HUES6 (cell line): ENCODE results near the gene BAAT.
"Not testable (repeated sequence)": the region's sequence is repeated elsewhere in the genome, so short reads cannot be mapped to it uniquely, and the experiment has no call there.

ENCODE experiments used
- H3K27ac ChIP-seq: 2 replicates; pipeline ENCODE4 v1.7.0; 2013; ENCODE audit warnings: low read depth, mild to moderate bottlenecking, low read length, inconsistent platforms
- H3K27me3 ChIP-seq: 2 replicates; pipeline ENCODE4 v1.6.1; 2013; ENCODE audit warnings: low read length; ENCODE audit not compliant: control insufficient read depth, insufficient read depth
- H3K36me3 ChIP-seq: 2 replicates; pipeline ENCODE4 v1.6.1; 2013; ENCODE audit warnings: low read length; ENCODE audit not compliant: control insufficient read depth, insufficient read depth
- H3K4me1 ChIP-seq: 2 replicates; pipeline ENCODE4 v1.6.1; 2013; ENCODE audit warnings: low read length; ENCODE audit not compliant: control insufficient read depth, insufficient read depth
- H3K4me3 ChIP-seq: 2 replicates; pipeline ENCODE4 v1.5.1; 2013; ENCODE audit warnings: low read depth, low read length
- H3K9ac ChIP-seq: one replicate; pipeline ENCODE4 v1.6.1; 2013; ENCODE audit warnings: mild to moderate bottlenecking, low read length
- H3K9me3 ChIP-seq: 2 replicates; pipeline ENCODE4 v1.6.1; 2013; ENCODE audit warnings: low read depth, low read length; ENCODE audit not compliant: control insufficient read depth, insufficient read depth

BAAT gene

DNA sequence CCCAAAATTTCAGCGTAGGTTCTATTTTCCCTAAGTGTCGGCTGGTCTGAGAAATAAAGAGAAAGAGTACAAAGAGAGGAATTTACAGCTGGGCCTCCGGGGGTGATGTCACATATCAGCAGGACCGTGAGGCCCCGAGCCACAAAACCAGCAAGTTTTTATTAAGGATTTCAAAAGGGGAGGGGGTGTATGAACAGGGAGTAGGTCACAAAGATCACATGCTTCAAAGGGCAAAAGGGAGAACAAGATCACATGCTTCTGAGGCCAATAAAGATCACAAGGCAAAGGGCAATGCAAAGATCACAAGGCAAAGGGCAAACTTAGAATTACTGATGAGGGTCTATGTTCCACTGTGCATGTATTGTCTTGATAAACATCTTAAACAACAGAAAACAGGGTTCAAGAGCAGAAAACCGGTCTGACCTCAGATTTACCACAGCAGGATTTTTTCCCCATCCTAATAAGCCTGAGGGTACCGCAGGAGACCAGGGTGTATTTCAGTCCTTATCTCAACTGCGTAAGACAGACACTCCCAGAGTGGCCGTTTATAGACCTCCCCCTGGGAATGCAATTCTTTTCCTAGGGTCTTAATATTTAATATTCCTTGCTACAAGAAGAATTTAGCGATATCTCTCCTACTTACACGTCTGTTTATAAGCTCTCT lies at the start of gene BAAT:
TSS of gene BAAT (minus strand) at position 134 of the 664 bp plus-strand sequence. CDS start 13,602 bp downstream, outside the sequence.
- Histone ChIP-seq H3K36me3 (peaks cover 28% of the 10 kb centered on the region), H3K9me3 (peaks cover 17% of the 10 kb centered on the region)
- not testable (repeated sequence) for H3K27ac ChIP-seq, H3K27me3 ChIP-seq, H3K4me1 ChIP-seq, H3K4me3 ChIP-seq, H3K9ac ChIP-seq

DNA sequence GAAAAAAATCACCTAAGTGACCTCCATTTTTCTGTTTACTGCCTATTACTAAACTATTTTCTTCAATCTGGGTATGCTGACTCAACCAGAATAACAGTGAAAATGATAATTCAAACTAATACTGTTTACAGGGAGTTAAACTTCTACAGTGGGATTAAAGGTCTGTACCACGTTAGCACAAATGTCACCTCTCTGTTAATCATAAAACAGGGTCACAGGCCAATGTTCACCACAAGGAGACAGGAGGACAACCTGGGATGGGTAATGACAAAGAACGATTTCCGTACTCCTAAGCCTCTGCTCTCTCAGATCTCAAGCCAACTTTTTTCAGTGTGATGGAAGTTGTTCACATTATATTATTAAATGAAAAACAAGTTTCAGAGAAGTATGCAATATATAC lies 48.4 kb upstream of the BAAT start:
- Histone ChIP-seq H3K4me3 (no peak overlapping the region), H3K9me3 (no peaks in the 10 kb centered on the region), H3K27me3 (no peaks in the 10 kb centered on the region; the same call in 1 of the 2 replicates), H3K27ac (no peak overlapping the region), H3K9ac (no peak overlapping the region), H3K36me3 (no peaks in the 10 kb centered on the region), H3K4me1 (no peaks in the 10 kb centered on the region)

- Histone ChIP-seq H3K9ac (no peak overlapping the region), H3K9me3 (no peaks in the 10 kb centered on the region)
Measured at GRCh38 chr9:101432740-101433139, 47.9 kb upstream of the BAAT start.

GRCh38 chr9:101432171-101432570 lies 47.4 kb upstream of the BAAT start:
- Histone ChIP-seq H3K9ac (no peak overlapping the region), H3K4me1 (no peaks in the 10 kb centered on the region), H3K36me3 (no peaks in the 10 kb centered on the region), H3K27ac (no peak overlapping the region), H3K27me3 (no peaks in the 10 kb centered on the region; the same call in 1 of the 2 replicates), H3K4me3 (no peak overlapping the region), H3K9me3 (no peaks in the 10 kb centered on the region)

More at GRCh38 chr9:101432740-101433139, 47.9 kb upstream of the BAAT start:
- no peak overlapping the region for H3K4me3 ChIP-seq
- no peaks in the 10 kb centered on the region for H3K36me3 ChIP-seq
- H3K27me3 ChIP-seq, result no peaks in the 10 kb centered on the region; the same call in 1 of the 2 replicates
- no peak overlapping the region for H3K27ac ChIP-seq
- H3K4me1 ChIP-seq, result no peaks in the 10 kb centered on the region

DNA sequence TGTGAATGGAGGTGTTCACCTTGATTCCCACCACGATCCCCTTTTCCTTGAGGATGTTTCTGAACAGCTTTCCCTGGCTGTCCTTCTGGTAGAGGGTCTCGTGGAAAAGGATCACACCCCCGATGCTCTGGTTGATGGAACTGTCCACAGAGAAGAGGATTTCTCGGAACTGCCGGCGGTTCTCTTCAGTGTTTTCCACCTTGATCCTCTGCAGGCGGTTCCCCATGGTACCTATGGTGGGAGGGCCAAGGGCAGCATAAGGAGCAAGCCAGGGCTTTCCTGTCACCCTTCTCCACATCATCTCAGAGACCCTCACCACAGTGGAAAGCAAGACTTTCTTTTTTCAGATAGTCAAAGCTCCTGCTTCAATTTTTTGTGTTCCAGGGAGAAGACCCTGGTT lies 44.9 kb upstream of the BAAT start:
- no peaks in the 10 kb centered on the region for H3K4me1 ChIP-seq
- no peaks in the 10 kb centered on the region for H3K36me3 ChIP-seq
- H3K9me3 ChIP-seq, result no peaks in the 10 kb centered on the region
- H3K27ac ChIP-seq, result no peak overlapping the region
- H3K4me3 ChIP-seq, result no peak overlapping the region
- H3K9ac ChIP-seq, result no peak overlapping the region
- no peaks in the 10 kb centered on the region; the same call in 1 of the 2 replicates for H3K27me3 ChIP-seq

GRCh38 chr9:101428909-101429308 lies 44.1 kb upstream of the BAAT start:
- Histone ChIP-seq H3K4me3 (no peak overlapping the region), H3K27me3 (no peaks in the 10 kb centered on the region; the same call in 1 of the 2 replicates), H3K36me3 (no peaks in the 10 kb centered on the region), H3K9ac (no peak overlapping the region), H3K4me1 (no peaks in the 10 kb centered on the region), H3K9me3 (no peaks in the 10 kb centered on the region), H3K27ac (no peak overlapping the region)

DNA sequence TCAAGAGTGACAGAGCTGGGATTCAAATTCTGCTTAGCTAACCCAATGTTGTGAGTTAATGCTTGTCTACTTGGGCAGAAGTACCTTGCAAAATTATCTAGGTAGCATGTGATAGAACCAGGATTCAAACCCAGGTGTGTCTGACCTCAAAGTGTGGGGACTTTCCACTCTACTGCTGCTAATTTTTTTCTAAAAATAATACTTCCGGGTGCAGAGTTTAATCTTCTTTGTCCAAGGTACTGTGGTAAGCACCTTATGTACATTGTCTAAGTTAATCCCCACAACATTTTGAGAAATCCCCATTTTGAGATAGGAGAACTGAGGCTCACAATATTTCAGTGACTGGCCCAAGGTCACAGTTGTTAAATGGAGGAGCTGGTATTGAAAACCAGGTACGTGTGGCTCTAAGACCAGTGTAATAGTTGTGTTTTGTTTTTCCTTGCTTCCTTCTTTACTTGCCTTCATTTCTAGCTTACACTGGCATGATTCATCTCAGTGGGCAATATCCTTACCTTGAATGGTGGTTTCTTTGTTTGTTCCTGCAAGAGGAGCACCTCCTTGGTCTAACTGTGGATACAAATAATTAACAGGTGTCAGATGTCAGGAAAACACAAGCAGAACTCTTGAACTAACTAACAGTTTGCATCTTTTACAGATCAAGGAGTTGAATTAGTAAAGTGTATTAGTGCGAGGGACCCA lies 43.3 kb upstream of the BAAT start:
- H3K4me3 ChIP-seq, result no peak overlapping the region
- no peak overlapping the region for H3K27ac ChIP-seq

DNA sequence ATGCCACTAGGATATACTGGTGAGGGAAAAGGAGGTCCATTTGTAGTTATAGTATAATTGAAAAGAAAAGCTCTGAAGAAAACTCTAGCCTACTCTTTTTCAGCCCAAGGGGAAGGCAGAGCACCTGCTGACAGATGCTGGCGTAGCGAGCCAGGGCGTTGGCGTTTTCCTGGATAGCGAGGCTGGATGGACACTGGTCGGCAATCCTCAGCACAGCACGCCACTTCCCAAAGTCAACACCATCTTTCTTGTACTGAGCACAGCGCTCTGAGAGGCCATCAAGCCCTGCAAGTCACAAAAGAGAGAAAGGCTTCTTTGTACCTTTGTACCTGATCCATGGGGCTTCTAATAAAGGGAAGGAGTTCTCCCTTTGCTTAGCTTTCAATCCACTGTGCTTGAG lies 42.6 kb upstream of the BAAT start:
- no peaks in the 10 kb centered on the region for H3K9me3 ChIP-seq
- no peak overlapping the region for H3K27ac ChIP-seq
- H3K4me3 ChIP-seq, result no peak overlapping the region
- H3K4me1 ChIP-seq, result no peaks in the 10 kb centered on the region
- no peaks in the 10 kb centered on the region; the same call in 1 of the 2 replicates for H3K27me3 ChIP-seq
- no peak overlapping the region for H3K9ac ChIP-seq
- no peaks in the 10 kb centered on the region for H3K36me3 ChIP-seq

More for the DNA sequence above, 43.3 kb upstream of the BAAT start:
- H3K36me3 ChIP-seq, result no peaks in the 10 kb centered on the region
- no peaks in the 10 kb centered on the region for H3K9me3 ChIP-seq
- H3K9ac ChIP-seq, result no peak overlapping the region
- H3K4me1 ChIP-seq, result no peaks in the 10 kb centered on the region
- no peaks in the 10 kb centered on the region; the same call in 1 of the 2 replicates for H3K27me3 ChIP-seq

DNA sequence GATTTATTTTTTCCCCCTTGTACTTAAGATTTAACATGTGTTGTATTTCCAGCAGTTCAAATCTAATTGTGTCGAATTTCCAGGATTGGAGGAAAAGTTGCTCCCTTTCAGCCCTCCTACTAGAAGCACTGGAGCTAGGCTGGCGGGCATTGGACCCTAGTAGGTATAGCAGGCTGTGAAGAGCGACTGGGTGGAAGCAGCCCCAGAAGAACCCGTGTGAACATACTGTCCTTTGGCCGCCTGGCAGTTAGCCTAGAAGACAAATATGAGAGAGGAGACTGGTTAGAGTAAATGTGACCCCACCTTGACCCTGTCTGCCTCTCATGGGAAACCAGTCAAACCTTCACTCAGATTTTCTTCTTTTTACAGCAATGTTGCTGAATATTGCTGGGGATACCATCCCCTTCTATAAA lies 36.9 kb upstream of the BAAT start:
- H3K36me3 ChIP-seq, result no peaks in the 10 kb centered on the region
- H3K9me3 ChIP-seq, result no peaks in the 10 kb centered on the region
- H3K27me3 ChIP-seq, result no peaks in the 10 kb centered on the region
- H3K9ac ChIP-seq, result no peak overlapping the region
- H3K4me1 ChIP-seq, result no peaks in the 10 kb centered on the region
- no peak overlapping the region for H3K4me3 ChIP-seq
- no peak overlapping the region for H3K27ac ChIP-seq

GRCh38 chr9:101419863-101420262 lies 35.1 kb upstream of the BAAT start:
- Histone ChIP-seq H3K36me3 (no peaks in the 10 kb centered on the region), H3K4me3 (no peak overlapping the region), H3K9me3 (no peaks in the 10 kb centered on the region), H3K9ac (no peak overlapping the region), H3K27ac (no peak overlapping the region), H3K27me3 (no peaks in the 10 kb centered on the region), H3K4me1 (no peaks in the 10 kb centered on the region)
